GM21723 (cell line): Measurements from ENCODE around the gene TRIM15.

Experiments used
- ATAC-seq: cut with Tn5 transposase; IDR thresholded peaks from one replicate; pipeline ENCODE4 v1.9.1; 2021; ENCODE audit warnings: mild to moderate bottlenecking, moderate library complexity; ENCODE audit not compliant: unreplicated experiment

The TRIM15 gene

DNA sequence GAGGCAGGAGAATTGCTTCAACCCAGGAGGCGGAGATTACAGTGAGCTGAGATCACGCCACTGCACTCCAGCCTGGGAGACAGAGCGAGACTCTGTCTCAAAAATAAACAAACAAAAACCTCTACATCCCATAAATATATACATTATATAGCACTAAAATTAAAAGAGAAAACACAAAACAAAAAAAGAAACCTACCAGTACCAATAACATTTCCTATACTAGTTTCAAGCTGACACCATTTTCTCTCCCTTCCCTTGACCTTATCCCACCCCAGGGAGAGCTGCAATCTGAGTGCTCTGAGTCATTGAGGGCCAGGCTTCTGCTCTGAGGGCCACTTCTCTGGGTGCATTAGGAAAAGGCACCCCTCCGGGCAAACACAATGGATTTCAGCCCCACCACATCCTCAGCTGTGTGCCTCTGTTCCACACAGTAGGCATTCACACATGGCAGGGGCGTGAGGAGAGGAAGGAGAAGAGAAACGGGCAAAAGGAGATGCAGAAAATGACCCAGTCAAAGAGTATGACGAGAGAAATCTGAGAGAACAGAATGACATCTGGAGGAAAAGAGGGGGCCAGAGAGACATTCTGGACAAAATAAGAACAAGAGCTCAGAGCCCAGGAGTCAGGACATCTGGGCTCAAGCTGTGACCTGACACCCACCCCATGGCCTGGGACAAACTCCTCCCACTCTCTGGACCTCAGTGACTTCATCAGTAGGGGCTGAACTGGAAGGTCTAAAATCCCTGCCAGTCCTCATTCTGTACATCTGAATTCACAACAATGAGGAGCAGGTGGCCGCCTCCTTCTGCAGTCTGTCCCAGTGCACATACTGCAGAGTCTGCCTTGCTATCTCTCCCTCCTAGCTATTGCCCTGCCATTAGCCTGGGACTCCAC lies 31.7 kb downstream of the TRIM15 start:
- ATAC-seq = no peak

- no peak for ATAC-seq
Observed at GRCh38 chr6:30195951-30196350, 32.6 kb downstream of the TRIM15 start.

DNA sequence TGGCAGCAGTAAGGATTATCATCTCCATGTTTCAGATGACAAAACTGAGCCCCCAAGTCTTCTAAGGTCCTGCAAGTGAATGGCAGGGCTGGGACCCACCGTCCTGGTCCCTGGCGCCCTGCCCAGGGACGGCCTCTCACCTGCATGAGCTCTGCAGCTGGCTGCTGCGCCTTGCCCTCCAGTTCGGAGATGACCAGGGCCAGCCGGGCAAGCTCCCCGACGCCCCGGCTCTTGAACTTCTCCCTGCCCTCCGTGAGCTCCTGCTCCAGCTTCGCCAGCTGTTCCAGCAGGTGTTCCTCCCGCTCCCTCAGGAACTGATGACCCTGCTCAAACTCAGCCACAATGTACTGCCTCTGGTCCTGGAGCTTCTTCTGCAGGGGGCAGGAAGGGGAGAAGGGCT lies 33.0 kb downstream of the TRIM15 start:
- no peak for ATAC-seq

DNA sequence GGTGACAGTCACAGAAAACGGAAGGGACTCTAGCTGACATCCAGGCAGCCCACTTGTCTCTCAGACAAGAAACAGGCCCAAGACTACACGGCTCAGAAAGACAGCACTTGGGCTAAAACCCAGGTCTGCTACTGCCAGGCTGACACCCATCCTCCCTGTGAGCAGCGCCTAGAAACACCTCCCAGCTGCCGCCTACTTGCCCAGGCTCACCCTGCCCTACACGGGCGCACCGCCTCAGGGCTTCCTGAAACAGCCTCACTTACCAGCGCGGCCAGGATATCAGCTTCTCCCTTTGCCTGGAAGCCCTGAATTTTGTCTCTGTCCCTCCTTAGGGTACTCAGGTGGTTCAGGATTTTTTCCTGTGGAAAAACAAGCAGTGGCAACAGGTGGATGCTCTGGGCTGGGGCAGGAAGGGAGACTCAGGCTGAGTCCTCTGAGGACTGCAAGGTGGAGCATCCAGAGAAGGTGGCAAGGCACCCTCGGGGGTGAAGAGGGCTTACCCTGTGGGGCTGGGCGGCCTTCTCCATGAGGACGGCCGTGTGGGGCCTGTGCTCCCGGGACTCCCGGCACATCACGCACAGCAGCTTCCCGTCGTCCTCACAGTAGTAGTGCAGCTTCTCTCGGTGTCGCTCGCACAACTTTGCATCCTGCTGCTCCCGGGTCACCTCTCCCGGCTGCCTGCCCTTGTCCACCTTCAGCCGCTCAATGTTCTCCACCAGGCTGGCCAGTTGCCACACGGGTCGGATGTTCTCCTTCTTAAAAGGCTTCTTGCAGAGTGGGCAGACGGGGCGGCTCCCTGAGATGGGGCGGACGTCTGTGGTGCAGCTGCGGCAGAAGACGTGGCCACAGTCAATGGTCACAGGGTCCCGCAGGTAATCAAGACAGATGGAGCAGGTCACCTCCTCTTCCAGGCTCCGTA lies 35.1 kb downstream of the TRIM15 start:
- no peak for ATAC-seq

- ATAC-seq = peak; percentile 72
Observed at GRCh38 chr6:30200551-30201281, 37.4 kb downstream of the TRIM15 start.

GRCh38 chr6:30202366-30202765 lies 39.0 kb downstream of the TRIM15 start:
- no peak for ATAC-seq

DNA sequence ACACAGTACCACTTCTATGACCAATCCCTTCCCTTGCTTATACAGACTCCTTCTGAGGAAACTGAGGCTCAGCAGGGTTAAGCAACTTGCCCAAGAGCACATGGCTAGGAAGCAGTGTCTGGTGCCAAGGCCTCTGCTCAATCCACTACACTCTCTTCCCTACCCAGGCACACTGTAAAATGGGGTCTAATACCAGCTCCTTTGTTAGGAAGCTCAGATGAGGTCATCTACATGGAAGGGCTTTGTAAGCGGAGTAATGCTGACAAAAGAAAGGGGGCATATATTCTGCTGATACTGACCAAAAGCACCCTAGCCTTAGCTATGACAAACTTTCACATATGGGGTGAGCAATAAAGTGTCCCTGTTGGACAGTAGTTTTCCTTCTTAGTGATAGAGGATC lies 40.8 kb downstream of the TRIM15 start:
- no peak for ATAC-seq

- ATAC-seq = no peak
Observed at GRCh38 chr6:30206152-30206551, 42.8 kb downstream of the TRIM15 start.

DNA sequence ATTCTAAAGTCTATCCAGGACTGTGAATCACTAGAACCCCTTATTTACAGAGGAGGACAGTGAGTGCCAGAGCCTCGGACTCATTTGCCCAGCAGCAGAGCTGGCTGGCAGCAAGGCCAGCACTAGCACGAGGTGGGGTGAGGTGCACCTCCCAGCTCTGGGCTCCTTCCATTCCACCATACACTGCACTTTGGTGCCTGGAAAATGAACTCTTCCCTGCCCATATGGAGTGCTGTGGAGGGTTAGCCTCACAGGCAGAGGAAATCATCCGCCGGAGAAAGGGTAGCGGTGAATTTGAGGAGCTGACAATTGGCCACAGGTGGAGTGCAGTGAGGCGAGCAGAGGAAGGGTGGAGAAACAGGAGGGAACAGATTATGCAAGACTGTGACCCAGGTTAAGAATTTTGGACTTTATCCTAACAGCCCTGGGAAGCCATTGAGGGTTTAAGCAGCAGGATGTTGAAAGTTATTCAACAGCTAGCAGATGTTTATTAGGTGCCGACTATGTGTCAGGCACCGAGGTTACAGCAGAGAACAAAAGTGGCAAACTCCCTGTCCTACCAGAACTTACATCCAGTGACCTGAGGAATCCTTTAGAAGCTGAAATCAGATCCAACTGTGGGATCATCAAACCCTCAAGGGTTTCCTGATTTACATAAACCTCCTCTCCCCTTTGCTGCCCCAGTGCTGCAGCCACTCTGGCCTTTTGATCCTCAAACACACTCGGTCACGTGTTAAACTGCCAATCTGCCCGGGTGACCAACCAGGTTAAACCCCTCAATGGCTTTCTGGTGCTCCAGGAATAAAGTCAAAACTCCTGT lies 43.7 kb downstream of the TRIM15 start:
- ATAC-seq = no peak

DNA sequence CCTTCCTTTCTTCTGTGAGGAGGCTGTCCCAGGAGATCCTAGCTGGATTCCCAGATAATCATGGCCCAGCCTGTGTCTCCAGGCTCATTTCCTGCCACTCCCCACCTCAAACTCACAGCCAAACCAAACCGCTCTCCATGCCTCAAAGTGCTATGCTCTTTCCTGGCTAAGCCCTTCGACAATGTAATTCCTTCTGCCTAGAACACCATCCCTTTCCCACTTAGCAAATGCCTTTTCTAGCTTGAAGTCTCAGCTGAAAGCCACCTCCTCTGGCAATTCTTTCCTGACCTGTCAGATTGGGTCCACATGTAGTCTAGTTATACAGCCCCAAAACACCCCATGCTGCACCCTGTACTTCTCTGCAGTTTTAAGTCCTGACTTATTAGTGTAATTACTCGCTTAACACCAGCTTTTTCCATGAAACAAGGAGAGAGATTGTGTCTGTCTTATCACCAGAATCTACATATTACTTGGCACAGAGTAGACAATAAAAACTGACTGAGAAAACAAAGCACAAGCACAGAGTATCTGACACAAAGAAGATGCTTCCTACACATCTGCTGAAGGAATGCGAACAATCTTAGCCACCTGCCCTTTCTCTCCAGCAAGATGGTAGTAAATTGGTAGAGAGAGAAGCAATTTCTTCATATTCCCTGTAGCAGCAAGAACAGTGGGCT lies 44.4 kb downstream of the TRIM15 start:
- no peak for ATAC-seq

DNA sequence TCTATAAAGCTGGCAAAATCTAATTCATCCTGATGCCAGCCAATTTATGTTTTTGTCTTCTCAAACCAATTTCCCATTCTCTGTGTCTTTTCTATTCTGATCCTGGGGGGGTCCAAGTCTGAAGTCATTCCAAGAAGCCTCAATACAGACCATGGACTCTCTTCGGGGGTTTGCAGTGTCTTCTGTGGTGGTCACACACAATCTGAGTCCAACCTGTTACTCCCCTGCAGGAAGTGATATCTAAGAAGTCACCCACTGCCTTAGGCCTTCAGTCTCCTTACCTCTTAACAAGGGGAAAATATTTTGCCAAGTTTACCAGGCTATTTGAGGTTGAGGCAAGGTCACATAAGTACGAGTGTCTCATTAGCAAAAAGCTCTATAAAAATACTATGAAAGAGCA lies 48.0 kb downstream of the TRIM15 start:
- ATAC-seq = no peak

DNA sequence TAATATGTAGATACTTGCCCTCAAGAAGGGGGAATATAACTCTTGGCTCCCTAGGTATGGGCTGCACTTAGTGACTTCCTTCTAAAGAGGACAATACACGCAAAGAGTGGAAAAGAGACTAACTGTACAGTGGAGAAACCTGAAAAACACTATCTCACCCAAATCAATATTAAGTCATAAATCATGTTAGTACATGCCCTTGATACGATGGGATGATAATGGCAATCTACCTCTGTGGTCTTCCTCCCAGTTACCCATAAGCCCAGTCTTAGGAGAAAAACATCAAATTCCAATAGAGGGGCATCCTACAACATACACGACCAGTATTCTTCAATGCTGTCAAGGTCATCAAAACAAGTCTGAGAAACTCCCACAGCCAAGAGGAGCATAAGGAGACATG lies 48.6 kb downstream of the TRIM15 start:
- no peak for ATAC-seq

GRCh38 chr6:30212865-30213666 lies 49.7 kb downstream of the TRIM15 start, which contains the start of gene TRIM26:
TRIM26 (minus strand) TSS chr6:30213406; CDS start chr6:30199103, 14,303 bp downstream.
- peak; percentile 80 for ATAC-seq

GRCh38 chr6:30213667-30213956 lies 50.3 kb downstream of the TRIM15 start:
- no peak for ATAC-seq

GRCh38 chr6:30213957-30214656 lies 50.8 kb downstream of the TRIM15 start:
- peak; percentile 60 for ATAC-seq

- ATAC-seq = no peak
Observed at GRCh38 chr6:30214657-30214982, 51.3 kb downstream of the TRIM15 start.

GRCh38 chr6:30216096-30216495 lies 52.8 kb downstream of the TRIM15 start:
- no peak for ATAC-seq

- ATAC-seq = no peak
Observed at GRCh38 chr6:30219244-30219643, 55.9 kb downstream of the TRIM15 start.
